Ectodermal cell (in vitro differentiated cells): ENCODE measurements around the gene RGS17. TPM values are rescaled to one million over a fixed set of nuclear protein-coding genes. Genes with fewer than 3 reads are reported as not detected.

Experiments used
- H3K27ac ChIP-seq: 2 replicates; pipeline ENCODE4 v1.7.0; 2013; ENCODE audit warnings: mild to moderate bottlenecking, low read depth, low read length; ENCODE audit not compliant: insufficient read depth, poor library complexity, severe bottlenecking
- H3K27me3 ChIP-seq: 2 replicates; pipeline ENCODE4 v1.7.0; 2013; ENCODE audit warnings: mild to moderate bottlenecking, low read length; ENCODE audit not compliant: insufficient read depth, control insufficient read depth, poor library complexity, severe bottlenecking
- H3K36me3 ChIP-seq: one replicate; pipeline ENCODE4 v1.7.0; 2013; ENCODE audit warnings: low read length; ENCODE audit not compliant: control insufficient read depth, insufficient read depth
- H3K4me1 ChIP-seq: one replicate; pipeline ENCODE4 v1.7.0; 2013; ENCODE audit warnings: low read length; ENCODE audit not compliant: control insufficient read depth, insufficient read depth
- H3K4me3 ChIP-seq: 2 replicates; pipeline ENCODE4 v1.7.0; 2013; ENCODE audit warnings: low read depth, low read length, control low read depth; ENCODE audit not compliant: insufficient read depth
- H3K9me3 ChIP-seq: 2 replicates; pipeline ENCODE4 v1.7.0; 2013; ENCODE audit warnings: mild to moderate bottlenecking, low read length, moderate library complexity; ENCODE audit not compliant: control insufficient read depth
- WGBS, 2 experiments: methylation state at CpG; one replicate each; pipeline ENCODE4 v1.1.7; 2013; ENCODE audit warnings: missing lambda C conversion rate in 2 of 2; 5-methylcytosine and 5-hydroxymethylcytosine counted together
- polyA plus RNA-seq, 4 experiments: library from polyadenylated mRNA; stranded (reverse); fragments of 50-300 nt; gene quantifications; one replicate each; pipeline ENCODE4 v1.2.3, GENCODE V29; 2013

The RGS17 gene, protein sequence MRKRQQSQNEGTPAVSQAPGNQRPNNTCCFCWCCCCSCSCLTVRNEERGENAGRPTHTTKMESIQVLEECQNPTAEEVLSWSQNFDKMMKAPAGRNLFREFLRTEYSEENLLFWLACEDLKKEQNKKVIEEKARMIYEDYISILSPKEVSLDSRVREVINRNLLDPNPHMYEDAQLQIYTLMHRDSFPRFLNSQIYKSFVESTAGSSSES
- polyA plus RNA-seq (2013, experiment 1 of 4), result 11.1 TPM
- 13.3 TPM for polyA plus RNA-seq (2013, experiment 2 of 4)
- polyA plus RNA-seq (2013, experiment 3 of 4), result 8.3 TPM
- polyA plus RNA-seq (2013, experiment 4 of 4), result 11.3 TPM

DNA sequence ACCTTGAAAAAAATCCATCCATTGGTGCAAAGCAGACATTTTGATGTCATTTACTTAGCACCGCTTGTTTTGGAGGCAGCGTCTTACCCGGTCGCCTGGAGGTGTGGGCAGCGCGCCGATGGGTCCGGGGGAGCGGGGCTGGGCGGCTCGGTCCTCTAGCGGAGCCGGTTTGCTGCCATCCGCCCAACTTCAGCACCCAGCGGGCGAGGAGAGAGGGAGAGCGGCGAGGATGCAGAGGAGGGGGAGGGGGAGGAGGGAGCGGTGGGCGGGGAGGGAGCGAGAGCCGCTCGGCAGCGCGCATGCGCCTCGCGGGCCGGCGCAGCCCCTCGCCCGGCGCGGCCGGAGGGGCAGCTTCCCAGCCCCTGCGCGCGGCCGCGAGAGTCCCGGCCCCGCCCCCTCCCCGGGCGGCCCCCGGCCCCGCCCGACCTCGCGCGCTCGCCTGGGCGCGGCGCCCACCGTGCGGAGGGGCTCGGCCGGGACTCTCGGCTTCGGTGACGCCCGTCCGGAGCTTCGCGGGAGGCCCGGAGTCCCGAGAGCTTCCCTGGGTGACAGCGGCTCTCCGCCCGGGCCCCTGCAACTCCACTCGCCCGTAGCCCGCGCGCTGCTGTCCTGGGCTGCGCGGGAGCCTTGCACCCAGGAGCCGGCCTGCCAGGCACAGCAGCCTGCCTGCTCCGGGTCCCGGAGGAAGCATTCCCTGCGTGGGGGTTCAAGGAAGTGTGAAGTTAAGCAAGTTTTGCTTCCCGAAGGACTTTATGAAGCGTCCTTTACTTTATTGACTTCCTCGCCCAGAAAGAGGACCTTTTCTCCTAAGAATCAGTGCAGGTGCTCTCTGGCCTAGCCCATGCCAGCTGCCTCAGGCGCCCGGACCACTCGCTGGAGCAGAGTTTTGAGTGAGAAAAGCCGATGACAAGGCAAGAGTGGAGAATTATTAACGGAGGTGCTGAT, at the start of gene RGS17:
Gene RGS17, minus strand, starts transcription at position 246 of the 945 bp plus-strand sequence. CDS start 87,264 bp downstream, outside the sequence.
- Histone ChIP-seq H3K4me3 (peak within 1 kb of the TSS; percentile 86), H3K9me3 (no peaks in the 10 kb centered on the region), H3K36me3 (no peaks in the 10 kb centered on the region), H3K4me1 (no peaks in the 10 kb centered on the region), H3K27me3 (peaks cover 19% of the 10 kb centered on the region), H3K27ac (no peak within 1 kb of the TSS)
- WGBS, 2 experiments, result 3% methylated on average over 89 of the region's 89 CpGs

- no peak overlapping the region for H3K27ac ChIP-seq
Measured at GRCh38 chr6:153172815-153173214, 41.7 kb upstream of the RGS17 start.

GRCh38 chr6:153170511-153170910, 39.4 kb upstream of the RGS17 start:
- Histone ChIP-seq H3K4me3 (no peak overlapping the region), H3K36me3 (no peaks in the 10 kb centered on the region), H3K4me1 (no peaks in the 10 kb centered on the region), H3K27me3 (no peaks in the 10 kb centered on the region), H3K9me3 (no peaks in the 10 kb centered on the region), H3K27ac (no peak overlapping the region)
- WGBS, 2 experiments, result 93% methylated on average over 3 of the region's 3 CpGs

More at GRCh38 chr6:153172815-153173214, 41.7 kb upstream of the RGS17 start:
- Histone ChIP-seq H3K27me3 (no peaks in the 10 kb centered on the region), H3K4me3 (no peak overlapping the region), H3K36me3 (no peaks in the 10 kb centered on the region), H3K4me1 (no peaks in the 10 kb centered on the region), H3K9me3 (no peaks in the 10 kb centered on the region)

GRCh38 chr6:153167907-153168306, 36.8 kb upstream of the RGS17 start:
- Histone ChIP-seq H3K27me3 (no peaks in the 10 kb centered on the region), H3K4me1 (no peaks in the 10 kb centered on the region), H3K27ac (no peak overlapping the region), H3K9me3 (no peaks in the 10 kb centered on the region), H3K36me3 (no peaks in the 10 kb centered on the region), H3K4me3 (no peak overlapping the region)
- 93 to 100% methylated on average over 1 of the region's 1 CpG for WGBS, 2 experiments

- Histone ChIP-seq H3K4me1 (no peaks in the 10 kb centered on the region), H3K27me3 (no peaks in the 10 kb centered on the region), H3K9me3 (no peaks in the 10 kb centered on the region), H3K27ac (no peak overlapping the region), H3K36me3 (no peaks in the 10 kb centered on the region), H3K4me3 (no peak overlapping the region)
- 93 to 94% methylated on average over 8 to 9 of the region's 9 CpGs for WGBS, 2 experiments
Measured at GRCh38 chr6:153167061-153167891, 36.2 kb upstream of the RGS17 start.

DNA sequence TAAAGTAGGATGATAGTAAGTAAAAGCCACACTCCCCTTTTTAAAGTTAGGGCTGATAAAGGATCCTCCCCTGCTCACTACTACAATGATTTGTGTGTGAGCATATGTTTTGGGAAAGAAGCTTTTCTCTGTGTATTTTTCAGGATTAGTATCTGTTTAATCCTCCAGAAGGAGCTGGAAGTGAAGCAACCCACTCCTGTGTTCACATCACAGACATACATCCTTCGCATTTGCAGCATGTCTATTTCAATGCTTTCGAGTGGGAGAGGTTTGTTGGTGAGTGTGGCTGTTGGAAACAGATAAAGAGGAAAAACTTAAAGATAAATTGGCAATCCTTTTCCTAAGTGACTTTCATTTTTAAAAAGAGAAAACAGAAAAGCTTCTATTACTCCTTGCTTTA, 31.6 kb upstream of the RGS17 start:
- no peak overlapping the region for H3K4me3 ChIP-seq
- H3K4me1 ChIP-seq, result no peaks in the 10 kb centered on the region
- H3K36me3 ChIP-seq, result no peaks in the 10 kb centered on the region
- 92% methylated on average over 2 of the region's 2 CpGs; no CpG with 5 or more reads in 1 of the 2 experiments for WGBS, 2 experiments
- no peaks in the 10 kb centered on the region for H3K27me3 ChIP-seq
- no peak overlapping the region for H3K27ac ChIP-seq
- H3K9me3 ChIP-seq, result no peaks in the 10 kb centered on the region

DNA sequence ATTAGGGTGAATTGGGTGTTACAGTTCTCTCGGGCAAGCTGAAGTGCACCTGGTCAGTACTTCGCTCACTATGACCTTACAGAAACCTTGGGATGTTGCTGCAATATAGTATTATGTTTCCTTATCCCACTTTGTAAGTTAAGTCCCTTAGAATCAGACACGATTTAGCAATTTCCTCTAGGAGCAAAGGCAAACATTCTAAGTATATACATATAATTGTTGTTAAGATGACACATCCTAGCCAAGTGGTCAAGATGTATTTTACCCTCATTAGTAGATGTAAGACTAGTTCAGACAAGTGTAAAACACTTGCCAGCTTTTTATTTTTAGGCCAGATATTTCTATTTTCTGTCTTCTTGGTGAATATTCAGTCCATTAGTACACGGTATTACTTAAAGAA, 31.1 kb upstream of the RGS17 start:
- WGBS, 2 experiments, result 82 to 95% methylated on average over 2 to 4 of the region's 4 CpGs
- Histone ChIP-seq H3K4me3 (no peak overlapping the region), H3K27ac (no peak overlapping the region), H3K4me1 (no peaks in the 10 kb centered on the region), H3K36me3 (no peaks in the 10 kb centered on the region), H3K9me3 (no peaks in the 10 kb centered on the region), H3K27me3 (no peaks in the 10 kb centered on the region)

DNA sequence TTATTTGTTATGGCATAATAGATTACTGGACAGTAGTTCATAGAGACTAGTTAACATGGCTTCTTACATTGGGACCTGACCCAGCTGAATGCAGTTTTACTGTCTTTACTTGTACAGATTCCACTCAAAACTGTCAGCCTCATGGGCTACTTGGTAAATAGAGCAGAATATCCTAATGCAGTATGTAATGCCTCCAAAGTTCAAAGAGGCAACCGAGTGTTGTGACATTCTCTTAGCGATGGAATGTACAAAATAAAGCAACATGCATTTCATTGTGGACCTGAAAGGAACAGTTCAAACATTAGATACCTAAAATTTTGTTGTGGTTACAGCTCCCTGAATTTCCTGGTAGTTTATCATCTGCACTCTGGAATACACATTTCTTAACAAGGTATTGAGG, 29.1 kb upstream of the RGS17 start:
- Histone ChIP-seq H3K27me3 (no peaks in the 10 kb centered on the region), H3K4me3 (no peak overlapping the region), H3K36me3 (no peaks in the 10 kb centered on the region), H3K9me3 (no peaks in the 10 kb centered on the region), H3K27ac (no peak overlapping the region), H3K4me1 (no peaks in the 10 kb centered on the region)
- WGBS, 2 experiments, result 86 to 95% methylated on average over 2 of the region's 2 CpGs

DNA sequence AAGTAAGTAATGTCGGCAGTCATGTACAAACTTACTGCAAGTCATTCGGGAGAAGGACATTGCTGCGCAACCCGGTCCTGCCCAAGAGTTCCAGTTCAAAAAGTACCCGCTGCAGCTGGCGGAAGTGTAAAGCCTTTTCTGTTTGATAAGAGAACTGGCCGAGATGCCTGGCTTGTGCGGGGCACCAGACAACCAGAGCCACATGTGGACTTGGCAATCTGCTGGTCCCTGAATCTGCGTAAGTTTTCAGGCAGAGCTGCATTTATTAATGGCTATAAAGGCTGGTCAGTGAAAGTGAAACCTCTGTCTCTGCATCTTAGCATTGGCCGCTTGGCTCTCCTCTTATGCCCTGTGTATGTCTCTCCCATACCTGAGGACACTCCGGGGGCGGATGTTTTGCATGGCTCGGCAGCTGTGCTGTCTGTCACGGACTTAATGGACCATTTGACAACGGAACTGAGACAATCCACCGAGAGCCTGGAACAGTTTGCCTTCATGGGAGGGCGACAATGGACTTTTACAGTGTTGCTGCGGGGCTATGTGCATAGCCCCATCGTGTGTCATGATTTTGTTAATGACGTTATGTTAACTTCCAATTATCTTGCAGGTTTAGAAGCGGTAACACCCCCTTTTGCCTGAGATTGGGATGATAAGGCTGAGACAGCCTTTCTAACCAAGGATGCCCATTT, 19.8 kb upstream of the RGS17 start:
- H3K4me1 ChIP-seq, result no peaks in the 10 kb centered on the region
- H3K27ac ChIP-seq, result no peak overlapping the region
- WGBS, 2 experiments, result 94% methylated on average over 21 of the region's 21 CpGs
- H3K36me3 ChIP-seq, result no peaks in the 10 kb centered on the region
- H3K4me3 ChIP-seq, result no peak overlapping the region
- H3K9me3 ChIP-seq, result no peaks in the 10 kb centered on the region
- H3K27me3 ChIP-seq, result no peaks in the 10 kb centered on the region
